ENCODE measurements around the gene UBAC2. TPM values are rescaled to one million over a fixed set of nuclear protein-coding genes. Genes with fewer than 3 reads are reported as not detected.

The UBAC2 gene
- total RNA-seq, 1 donor from 2014 or later = 52.6 TPM

DNA sequence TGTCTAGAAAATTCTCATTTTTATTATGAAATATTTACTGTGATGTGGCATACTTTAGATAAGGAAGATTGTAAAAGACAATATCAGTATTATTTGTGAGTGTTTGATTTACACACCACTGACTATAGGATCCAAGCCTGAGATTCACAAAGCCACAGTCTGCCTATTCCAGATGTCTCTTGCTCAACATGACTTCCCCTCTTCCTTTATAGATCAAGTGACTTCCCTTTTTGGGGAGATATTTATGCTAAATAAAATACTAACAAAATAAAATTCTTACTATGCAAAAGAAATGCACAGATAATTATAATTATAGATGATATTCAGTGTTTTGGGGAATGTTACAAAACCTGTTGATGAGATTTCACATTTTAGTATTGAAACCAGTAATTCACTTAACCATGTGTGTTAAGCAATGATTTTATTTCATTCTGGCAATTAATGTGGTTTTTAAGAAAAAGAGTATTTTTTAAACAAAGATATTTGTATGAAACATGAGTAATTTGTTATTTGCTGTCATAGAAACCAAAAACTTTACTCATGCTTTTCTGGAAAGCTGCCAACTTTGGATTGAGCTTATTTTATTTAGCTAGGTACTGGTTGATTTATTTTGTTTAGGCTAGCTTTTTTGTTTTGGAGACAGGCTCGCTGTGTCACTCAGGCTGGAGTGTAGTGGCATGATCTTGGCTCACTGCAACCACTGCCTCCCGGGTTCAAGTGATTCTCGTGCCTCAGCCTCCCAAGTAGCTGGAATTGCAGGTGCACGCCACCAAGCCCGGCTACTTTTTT, 120.2 kb downstream of the UBAC2 start:
- peak; percentile 69 for DNase-seq
- intact Hi-C loops (cut with micrococcal nuclease) = loop anchor here (5.0 kb wide), 1 partner anchor 176 kb away; no protein-coding TSS in a partner anchor
- H3K27ac Mint-ChIP-seq = peak overlapping the region; percentile 98
- peaks cover 8% of the 10 kb centered on the region for H3K9me3 Mint-ChIP-seq
- H3K27me3 Mint-ChIP-seq = no peaks in the 10 kb centered on the region
- H3K4me1 Mint-ChIP-seq = peaks cover 62% of the 10 kb centered on the region
- peaks cover 42% of the 10 kb centered on the region for H3K36me3 Mint-ChIP-seq (ENCODE audit: low read depth)
- no peak overlapping the region for H3K4me3 Mint-ChIP-seq

DNA sequence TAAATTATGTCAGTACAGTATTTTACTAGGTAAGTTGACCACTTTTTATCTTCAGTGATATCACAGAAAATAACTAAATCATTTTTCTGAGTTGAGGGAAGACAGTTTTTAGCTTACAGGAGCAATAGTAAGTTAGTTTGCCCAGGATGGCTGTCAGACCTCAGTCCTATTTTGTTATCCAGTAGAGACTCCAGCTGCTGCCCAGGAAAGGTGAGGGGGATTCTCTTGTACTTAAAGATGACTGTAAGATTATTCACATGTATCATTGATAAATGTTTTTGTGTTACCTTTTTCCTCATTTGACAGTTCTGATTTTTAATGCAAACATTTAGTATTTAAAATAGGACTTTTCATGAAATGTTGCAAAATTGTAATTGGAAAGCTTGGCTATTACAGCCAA, 121.1 kb downstream of the UBAC2 start:
- peak overlapping the region; percentile 63 for H3K4me3 Mint-ChIP-seq
- intact Hi-C loops (cut with micrococcal nuclease) = loop anchor here (1.0 to 5.0 kb wide), 12 partner anchors 7 to 235 kb away; partner anchors contain the start of gene GPR18
- H3K9me3 Mint-ChIP-seq = peaks cover under 1% of the 10 kb centered on the region
- H3K27me3 Mint-ChIP-seq = no peaks in the 10 kb centered on the region
- H3K27ac Mint-ChIP-seq = peak overlapping the region; percentile 98
- peaks cover 60% of the 10 kb centered on the region for H3K4me1 Mint-ChIP-seq
- peaks cover 39% of the 10 kb centered on the region for H3K36me3 Mint-ChIP-seq (ENCODE audit: low read depth)
- no peak for DNase-seq

DNA sequence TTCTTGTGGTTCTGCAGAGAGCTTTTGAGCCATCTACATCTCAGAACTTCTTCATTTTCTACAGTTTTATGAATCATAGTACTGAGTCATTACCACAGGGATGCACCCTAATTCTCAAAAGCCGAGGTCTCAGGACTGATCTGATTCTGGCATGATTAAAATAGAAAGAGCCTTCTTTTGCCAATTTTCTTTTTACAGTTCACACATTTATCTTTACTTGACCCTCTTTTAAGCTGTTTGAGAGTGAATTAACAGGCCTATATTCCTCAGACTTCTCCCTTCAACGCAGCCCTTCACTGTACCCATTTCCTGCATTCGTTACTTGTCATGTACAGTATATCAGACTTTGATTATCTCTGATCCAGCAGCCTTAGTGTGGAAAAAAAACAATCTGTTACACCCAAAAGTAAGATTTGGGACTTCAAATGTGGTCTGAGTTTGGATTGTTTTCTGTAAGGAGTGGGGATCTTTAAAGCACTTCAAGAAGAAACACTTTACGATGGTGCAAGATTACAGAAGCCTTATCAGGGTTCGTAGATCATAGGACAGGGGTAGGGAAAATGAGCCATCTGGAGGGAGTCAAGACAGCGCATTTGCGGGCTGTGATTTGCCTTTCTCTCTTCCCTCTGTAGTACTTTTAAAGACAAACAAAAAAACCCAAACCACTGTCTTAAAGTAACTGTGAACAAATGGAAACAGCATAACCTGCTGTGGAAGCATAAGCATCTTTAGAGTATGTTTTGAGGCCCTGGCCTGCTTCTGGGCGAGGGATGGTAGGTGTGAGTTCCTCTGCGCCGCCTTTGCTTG, 121.8 kb downstream of the UBAC2 start:
- Mint-ChIP-seq H3K4me3 (peak overlapping the region; percentile 63), H3K36me3 (ENCODE audit: low read depth) (peaks cover 37% of the 10 kb centered on the region), H3K27me3 (no peaks in the 10 kb centered on the region), H3K4me1 (peaks cover 59% of the 10 kb centered on the region), H3K27ac (peak overlapping the region; percentile 98), H3K9me3 (no peaks in the 10 kb centered on the region)
- intact Hi-C loops (cut with micrococcal nuclease) = loop anchor here (1.0 to 5.0 kb wide), 12 partner anchors 8 to 236 kb away; partner anchors contain the start of gene GPR18
- DNase-seq = peak; percentile 81

- no peaks in the 10 kb centered on the region for H3K27me3 Mint-ChIP-seq
- intact Hi-C loops (cut with micrococcal nuclease) = loop anchor here (2.0 to 5.0 kb wide), 4 partner anchors 35 to 237 kb away; partner anchors contain the start of gene GPR18
- peaks cover 57% of the 10 kb centered on the region for H3K4me1 Mint-ChIP-seq
- H3K27ac Mint-ChIP-seq = peak overlapping the region; percentile 98
- peak overlapping the region; percentile 63 for H3K4me3 Mint-ChIP-seq
- H3K9me3 Mint-ChIP-seq = no peaks in the 10 kb centered on the region
- DNase-seq = no peak
- H3K36me3 Mint-ChIP-seq (ENCODE audit: low read depth) = peaks cover 40% of the 10 kb centered on the region
Measured at GRCh38 chr13:99323488-99323887, 122.8 kb downstream of the UBAC2 start.

GRCh38 chr13:99326012-99326411, 125.4 kb downstream of the UBAC2 start:
- peak overlapping the region; percentile 59 for H3K27ac Mint-ChIP-seq
- H3K27me3 Mint-ChIP-seq = no peaks in the 10 kb centered on the region
- H3K4me3 Mint-ChIP-seq = no peak overlapping the region
- peaks cover 49% of the 10 kb centered on the region for H3K36me3 Mint-ChIP-seq (ENCODE audit: low read depth)
- H3K4me1 Mint-ChIP-seq = peaks cover 52% of the 10 kb centered on the region
- H3K9me3 Mint-ChIP-seq = peaks cover 8% of the 10 kb centered on the region
- intact Hi-C loops (cut with micrococcal nuclease) = no loop called here
- DNase-seq = no peak

DNA sequence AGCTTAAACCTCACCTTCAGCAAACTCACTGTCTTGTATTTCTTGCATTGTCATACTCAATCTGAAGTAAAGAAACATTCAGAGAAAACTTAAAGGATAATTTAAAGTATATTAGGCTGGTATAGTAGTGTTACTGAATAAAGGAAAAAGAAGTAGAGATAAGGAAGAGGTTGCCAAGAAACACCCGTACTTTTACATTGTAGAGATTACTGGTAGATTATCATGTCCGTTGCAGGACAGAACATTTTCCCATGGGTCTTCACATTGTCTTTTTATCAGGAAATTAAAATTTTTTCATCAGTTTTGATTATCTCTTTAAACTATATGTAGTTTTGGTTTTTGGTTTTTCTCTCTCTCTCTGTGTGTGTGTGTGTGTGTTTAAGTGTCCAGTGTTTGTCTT, 126.5 kb downstream of the UBAC2 start:
- no peak overlapping the region for H3K27ac Mint-ChIP-seq
- no peak for DNase-seq
- intact Hi-C loops (cut with micrococcal nuclease) = no loop called here
- peaks cover 53% of the 10 kb centered on the region for H3K4me1 Mint-ChIP-seq
- peaks cover 8% of the 10 kb centered on the region for H3K9me3 Mint-ChIP-seq
- peaks cover 51% of the 10 kb centered on the region for H3K36me3 Mint-ChIP-seq (ENCODE audit: low read depth)
- no peaks in the 10 kb centered on the region for H3K27me3 Mint-ChIP-seq
- no peak overlapping the region for H3K4me3 Mint-ChIP-seq

- Mint-ChIP-seq H3K36me3 (ENCODE audit: low read depth) (peaks cover 57% of the 10 kb centered on the region), H3K27ac (no peak overlapping the region), H3K9me3 (peaks cover 8% of the 10 kb centered on the region), H3K4me3 (no peak overlapping the region), H3K4me1 (peaks cover 50% of the 10 kb centered on the region), H3K27me3 (no peaks in the 10 kb centered on the region)
- intact Hi-C loops (cut with micrococcal nuclease) = no loop called here
- no peak for DNase-seq
Measured at GRCh38 chr13:99327761-99328160, 127.1 kb downstream of the UBAC2 start.

GRCh38 chr13:99329477-99329876, 128.8 kb downstream of the UBAC2 start:
- DNase-seq = no peak
- H3K9me3 Mint-ChIP-seq = peaks cover 8% of the 10 kb centered on the region
- no peak overlapping the region for H3K4me3 Mint-ChIP-seq
- intact Hi-C loops (cut with micrococcal nuclease) = no loop called here
- no peak overlapping the region for H3K27ac Mint-ChIP-seq
- no peaks in the 10 kb centered on the region for H3K27me3 Mint-ChIP-seq
- peaks cover 39% of the 10 kb centered on the region for H3K4me1 Mint-ChIP-seq
- peaks cover 55% of the 10 kb centered on the region for H3K36me3 Mint-ChIP-seq (ENCODE audit: low read depth)

DNA sequence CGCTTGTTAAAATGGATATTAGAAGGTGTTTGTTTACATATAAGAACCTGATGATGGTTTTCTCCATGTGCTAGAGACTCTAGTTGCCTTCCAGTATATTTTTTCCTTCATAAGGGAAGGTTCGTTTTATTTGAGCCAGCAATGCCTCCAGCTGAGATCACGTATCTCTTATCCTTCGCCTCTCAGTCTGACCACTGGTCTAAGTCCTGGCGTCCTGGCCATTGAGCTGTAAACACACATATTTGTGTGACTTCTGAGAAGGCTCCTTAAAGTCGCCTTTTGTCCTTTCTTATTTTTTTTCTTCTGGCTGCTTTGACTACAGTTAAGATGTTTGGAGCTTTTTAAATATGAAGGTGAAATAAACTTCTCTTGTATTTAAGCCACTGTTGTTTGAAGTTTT, 130.3 kb downstream of the UBAC2 start:
- H3K4me1 Mint-ChIP-seq = peaks cover 31% of the 10 kb centered on the region

DNA sequence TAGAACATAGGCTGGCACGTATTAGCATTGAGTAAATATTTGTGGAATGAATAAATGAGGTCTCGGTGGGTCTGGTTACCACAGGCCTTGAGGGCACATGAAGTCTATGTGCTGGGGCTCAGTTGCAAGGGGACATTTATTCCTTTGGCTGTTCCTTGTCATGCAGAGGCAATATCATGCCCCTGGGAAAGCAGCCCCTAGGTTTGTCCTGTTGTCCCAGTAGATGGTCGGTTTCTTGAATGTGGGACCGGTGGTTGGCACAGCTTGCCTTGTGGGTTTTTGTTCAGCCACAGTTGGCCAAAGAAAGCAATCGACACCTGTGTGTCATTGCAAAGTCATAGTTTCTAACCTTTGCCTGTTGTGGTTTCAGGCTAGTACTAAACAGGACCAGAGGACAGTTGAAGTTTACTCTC, 131.2 kb downstream of the UBAC2 start:
- Mint-ChIP-seq H3K4me1 (peaks cover 31% of the 10 kb centered on the region), H3K27ac (no peak overlapping the region), H3K27me3 (no peaks in the 10 kb centered on the region), H3K4me3 (no peak overlapping the region), H3K9me3 (peaks cover 8% of the 10 kb centered on the region), H3K36me3 (ENCODE audit: low read depth) (peaks cover 55% of the 10 kb centered on the region)
- no peak for DNase-seq
- intact Hi-C loops (cut with micrococcal nuclease) = loop anchor here (1.0 kb wide), 2 partner anchors 10 to 19 kb away; no protein-coding TSS in a partner anchor

More for the DNA sequence above, 130.3 kb downstream of the UBAC2 start:
- H3K27ac Mint-ChIP-seq = no peak overlapping the region
- peaks cover 8% of the 10 kb centered on the region for H3K9me3 Mint-ChIP-seq
- H3K36me3 Mint-ChIP-seq (ENCODE audit: low read depth) = peaks cover 54% of the 10 kb centered on the region
- DNase-seq = no peak
- H3K4me3 Mint-ChIP-seq = no peak overlapping the region
- H3K27me3 Mint-ChIP-seq = no peaks in the 10 kb centered on the region
- intact Hi-C loops (cut with micrococcal nuclease) = loop anchor here (1.0 kb wide), 1 partner anchor 20 kb away; no protein-coding TSS in a partner anchor

DNA sequence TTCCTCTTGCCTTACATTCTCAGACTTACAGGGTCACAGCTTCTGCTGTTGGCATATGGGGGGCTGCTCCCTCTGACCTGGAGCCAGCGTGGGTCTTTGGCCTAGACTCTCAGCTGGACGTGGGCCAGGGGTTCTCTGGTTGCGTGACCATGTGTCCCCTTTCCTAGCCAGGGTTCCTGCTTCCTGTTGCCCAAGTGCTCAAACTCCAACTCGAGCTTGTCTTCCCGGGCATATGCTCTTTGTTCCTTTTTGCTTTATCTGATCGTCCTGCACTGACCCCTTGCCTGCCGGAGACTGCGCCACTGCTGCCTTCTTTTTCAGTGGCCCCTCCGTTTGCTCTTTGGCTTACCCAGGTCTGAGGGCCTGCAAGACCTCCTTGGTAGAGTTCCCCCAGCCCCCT, 131.8 kb downstream of the UBAC2 start:
- Mint-ChIP-seq H3K27ac (no peak overlapping the region), H3K9me3 (peaks cover 8% of the 10 kb centered on the region), H3K27me3 (no peaks in the 10 kb centered on the region), H3K4me1 (peaks cover 26% of the 10 kb centered on the region), H3K36me3 (ENCODE audit: low read depth) (peaks cover 52% of the 10 kb centered on the region), H3K4me3 (no peak overlapping the region)
- intact Hi-C loops (cut with micrococcal nuclease) = loop anchor here (1.0 kb wide), 1 partner anchor 10 kb away; no protein-coding TSS in a partner anchor
- no peak for DNase-seq

GRCh38 chr13:99334221-99334620, 133.6 kb downstream of the UBAC2 start:
- no peak overlapping the region for H3K27ac Mint-ChIP-seq
- DNase-seq = no peak
- H3K36me3 Mint-ChIP-seq (ENCODE audit: low read depth) = peaks cover 55% of the 10 kb centered on the region
- no peaks in the 10 kb centered on the region for H3K27me3 Mint-ChIP-seq
- H3K9me3 Mint-ChIP-seq = peaks cover 4% of the 10 kb centered on the region
- peaks cover 38% of the 10 kb centered on the region for H3K4me1 Mint-ChIP-seq
- intact Hi-C loops (cut with micrococcal nuclease) = no loop called here
- no peak overlapping the region for H3K4me3 Mint-ChIP-seq

- peaks cover 49% of the 10 kb centered on the region for H3K36me3 Mint-ChIP-seq (ENCODE audit: low read depth)
Measured at GRCh38 chr13:99335087-99335486, 134.4 kb downstream of the UBAC2 start.

DNA sequence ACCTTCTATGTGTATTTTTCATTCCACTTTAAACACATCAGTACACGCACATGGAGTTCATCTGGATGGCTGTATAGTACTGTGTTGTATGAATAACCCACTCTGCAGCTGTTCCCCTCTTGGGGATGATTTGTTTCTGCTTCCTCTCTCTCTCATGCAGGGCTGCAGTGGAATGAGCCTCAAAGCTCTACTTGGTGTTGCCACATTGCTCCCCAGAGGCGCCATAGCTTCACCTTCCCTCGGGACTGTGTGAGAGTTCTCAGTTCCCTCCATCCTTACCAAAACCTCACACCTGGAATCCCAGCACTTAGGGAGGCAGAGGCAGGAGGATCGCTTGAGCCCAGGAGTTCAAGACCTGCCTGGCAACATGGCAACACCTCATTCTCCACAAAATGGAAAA, 134.9 kb downstream of the UBAC2 start:
- Mint-ChIP-seq H3K27me3 (no peaks in the 10 kb centered on the region), H3K4me1 (peaks cover 41% of the 10 kb centered on the region), H3K9me3 (no peaks in the 10 kb centered on the region), H3K36me3 (ENCODE audit: low read depth) (peaks cover 51% of the 10 kb centered on the region), H3K4me3 (no peak overlapping the region), H3K27ac (no peak overlapping the region)
- intact Hi-C loops (cut with micrococcal nuclease) = no loop called here
- no peak for DNase-seq

More at GRCh38 chr13:99335087-99335486, 134.4 kb downstream of the UBAC2 start:
- no peak for DNase-seq
- Mint-ChIP-seq H3K27ac (no peak overlapping the region), H3K9me3 (no peaks in the 10 kb centered on the region), H3K27me3 (no peaks in the 10 kb centered on the region), H3K4me3 (no peak overlapping the region), H3K4me1 (peaks cover 38% of the 10 kb centered on the region)
- intact Hi-C loops (cut with micrococcal nuclease) = no loop called here
